Activated naive CD8-positive, alpha-beta T cell treated with anti-CD3 and anti-CD28 coated beads, Interleukin-2, amount 50 U/mL, for 16 hours (primary cell): ENCODE results near the gene TRIM3.

ENCODE experiments used
- DNase-seq: peaks from one replicate; pipeline ENCODE4 v3.0.0-alpha.2; 2020; ENCODE audit warnings: low read depth, low spot score

The TRIM3 gene

DNA sequence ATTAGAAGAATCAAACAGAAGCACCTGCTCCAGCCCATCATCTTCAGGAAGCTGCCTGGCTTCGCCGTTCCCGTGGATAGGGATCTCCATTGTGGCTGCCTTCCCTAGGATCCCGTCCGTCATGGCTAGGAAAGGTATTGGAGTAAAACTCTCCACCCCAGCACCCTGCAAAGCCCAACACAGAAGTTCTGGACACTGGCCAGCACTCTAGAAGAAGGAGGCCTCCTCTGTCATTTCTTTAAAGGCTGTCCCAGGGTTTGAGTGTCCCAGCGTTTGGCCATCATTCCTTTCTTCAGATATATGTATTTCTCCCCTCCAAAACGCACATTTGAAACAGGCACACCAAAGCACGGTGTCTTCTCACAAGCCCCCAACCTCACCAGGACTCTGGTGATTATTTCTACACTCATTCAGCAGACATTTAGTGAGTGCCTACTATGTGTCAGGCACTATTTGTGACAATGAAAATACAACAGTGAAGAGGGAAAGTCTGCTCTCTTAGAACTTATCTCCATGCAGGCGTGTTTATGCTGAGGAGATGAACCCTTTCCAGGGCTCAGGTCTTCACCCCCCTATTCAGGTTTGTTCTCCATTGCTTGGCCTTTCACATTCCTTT lies 6.7 kb upstream of the TRIM3 start:
- DNase-seq = no peak

DNA sequence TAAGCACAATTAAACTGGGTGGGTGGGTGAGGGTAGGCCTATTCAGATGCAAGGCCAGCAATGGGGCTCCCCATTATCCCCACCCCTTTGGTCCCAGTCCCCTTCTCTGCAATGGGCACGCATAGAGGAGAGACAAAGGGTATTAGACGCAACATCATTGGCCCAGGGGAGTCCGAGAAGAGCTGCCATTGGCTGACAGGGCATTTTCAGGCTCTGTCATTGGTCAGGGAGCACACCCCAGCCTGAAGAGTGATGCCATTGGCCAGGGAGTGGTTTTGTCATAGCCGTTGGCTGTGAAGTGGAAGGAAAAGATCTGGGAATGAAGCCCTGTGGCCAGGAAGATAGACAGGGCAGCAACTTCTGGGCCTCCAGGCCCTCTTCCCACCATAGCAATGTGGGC lies 2.8 kb upstream of the TRIM3 start:
- DNase-seq = no peak

DNA sequence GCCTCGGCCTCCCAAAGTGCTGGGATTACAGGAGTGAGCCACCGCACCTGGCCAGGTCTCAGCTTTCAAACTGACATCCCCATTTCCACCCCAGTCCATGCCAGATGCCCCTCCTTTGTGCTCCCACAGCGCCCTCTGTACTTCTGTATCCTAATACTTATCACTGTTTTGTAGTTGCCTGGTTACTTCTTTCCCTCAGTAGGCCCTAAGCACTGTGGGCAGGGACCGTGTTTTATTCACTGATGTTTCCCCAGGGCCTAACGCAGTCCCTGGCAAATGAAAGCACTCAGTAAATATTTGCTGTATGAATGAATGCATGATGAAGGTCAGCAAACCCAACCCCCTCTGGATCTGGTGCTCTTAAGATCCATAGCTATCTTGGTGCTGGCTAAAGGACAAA lies 2.2 kb upstream of the TRIM3 start:
- DNase-seq = no peak

DNA sequence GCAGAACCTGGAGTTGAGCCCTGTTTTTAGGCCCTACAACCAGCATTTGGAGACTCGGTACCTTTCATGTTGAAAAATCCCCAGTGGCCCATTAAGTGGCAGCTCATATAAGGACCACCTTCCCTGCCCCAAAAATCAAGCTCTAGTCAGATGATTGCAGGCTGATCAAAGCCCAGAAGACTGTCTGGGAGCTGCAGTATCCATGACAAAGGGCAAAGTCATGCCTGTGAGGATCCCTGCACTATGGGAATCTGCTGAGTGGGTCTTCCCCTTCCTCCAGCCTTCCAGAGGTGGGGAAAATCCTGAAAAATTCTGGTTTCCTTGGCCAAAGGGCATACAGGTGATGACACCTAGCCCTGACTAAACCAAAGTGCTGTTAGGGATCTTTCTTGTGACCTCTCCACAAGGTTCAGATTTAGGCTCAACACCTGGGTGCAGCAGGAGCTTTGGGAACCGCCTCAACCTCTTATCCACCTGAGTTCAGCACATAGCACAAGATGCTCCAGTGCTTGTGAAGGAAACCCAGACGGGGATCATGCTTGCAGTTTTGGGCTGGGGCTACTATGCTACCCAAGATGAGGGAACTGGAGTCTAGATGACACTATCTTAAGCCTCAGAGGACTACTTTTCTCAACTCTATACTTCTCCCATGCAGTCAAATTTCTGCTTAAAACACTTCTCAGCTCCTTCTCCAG lies 1.2 kb upstream of the TRIM3 start:
- DNase-seq = no peak

DNA sequence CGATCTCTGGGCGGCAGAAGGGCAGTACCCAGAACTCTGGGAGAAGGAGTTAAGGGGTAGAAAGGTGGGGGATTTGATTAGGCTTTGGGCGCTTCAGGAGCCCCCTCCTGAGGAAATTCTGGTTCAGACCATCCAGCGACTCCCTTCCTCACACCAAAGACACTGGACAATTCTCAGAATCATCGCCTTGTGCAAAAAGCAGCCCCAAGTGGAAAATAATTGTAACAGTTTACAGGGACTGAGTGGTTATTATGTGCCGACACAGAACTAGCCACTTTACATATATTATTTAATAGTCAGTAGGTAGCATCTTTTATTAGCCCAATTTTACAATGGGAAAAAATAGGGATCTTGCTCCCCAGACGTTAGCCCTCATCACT lies 662 bp upstream of the TRIM3 start:
- no peak for DNase-seq

DNA sequence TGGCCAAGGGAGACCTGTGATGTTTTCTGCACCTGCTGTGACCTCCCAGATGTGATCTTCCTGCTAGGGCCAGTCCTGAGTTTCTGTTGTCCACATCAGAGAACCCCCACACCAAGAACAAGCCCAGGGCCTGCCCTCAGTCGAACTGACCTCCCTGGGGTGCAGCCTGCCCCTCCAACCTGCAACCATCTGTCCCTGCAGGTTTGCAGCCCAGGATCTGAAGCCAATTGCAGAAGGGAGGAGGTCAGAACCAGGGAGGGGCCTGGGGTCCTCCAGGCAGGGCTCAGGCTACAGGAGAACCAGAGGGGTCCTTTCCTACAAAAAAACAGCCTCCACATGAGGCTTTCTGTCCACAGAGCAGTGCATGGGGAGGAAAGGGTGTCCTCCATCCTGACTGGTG lies 807 bp downstream of the TRIM3 start:
- no peak for DNase-seq

DNA sequence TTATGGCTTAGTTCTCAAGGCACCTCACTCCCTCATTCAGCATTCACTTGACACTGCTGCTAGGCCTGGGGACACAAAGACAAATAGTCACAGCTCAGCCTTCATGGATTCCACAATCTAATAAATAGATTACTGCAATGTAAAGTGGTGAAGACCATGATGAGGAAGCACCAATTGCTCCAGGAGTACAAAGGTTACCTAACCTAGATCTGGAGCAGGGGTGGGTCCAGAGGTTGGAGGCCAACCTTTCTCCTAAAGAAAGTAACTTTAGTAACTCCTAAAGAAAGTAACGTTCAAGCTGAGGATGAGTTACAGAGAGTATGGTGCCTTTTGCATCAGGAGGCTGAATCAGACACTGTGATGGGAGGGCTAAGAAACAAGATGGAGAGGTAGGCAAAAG lies 4.1 kb downstream of the TRIM3 start:
- no peak for DNase-seq

DNA sequence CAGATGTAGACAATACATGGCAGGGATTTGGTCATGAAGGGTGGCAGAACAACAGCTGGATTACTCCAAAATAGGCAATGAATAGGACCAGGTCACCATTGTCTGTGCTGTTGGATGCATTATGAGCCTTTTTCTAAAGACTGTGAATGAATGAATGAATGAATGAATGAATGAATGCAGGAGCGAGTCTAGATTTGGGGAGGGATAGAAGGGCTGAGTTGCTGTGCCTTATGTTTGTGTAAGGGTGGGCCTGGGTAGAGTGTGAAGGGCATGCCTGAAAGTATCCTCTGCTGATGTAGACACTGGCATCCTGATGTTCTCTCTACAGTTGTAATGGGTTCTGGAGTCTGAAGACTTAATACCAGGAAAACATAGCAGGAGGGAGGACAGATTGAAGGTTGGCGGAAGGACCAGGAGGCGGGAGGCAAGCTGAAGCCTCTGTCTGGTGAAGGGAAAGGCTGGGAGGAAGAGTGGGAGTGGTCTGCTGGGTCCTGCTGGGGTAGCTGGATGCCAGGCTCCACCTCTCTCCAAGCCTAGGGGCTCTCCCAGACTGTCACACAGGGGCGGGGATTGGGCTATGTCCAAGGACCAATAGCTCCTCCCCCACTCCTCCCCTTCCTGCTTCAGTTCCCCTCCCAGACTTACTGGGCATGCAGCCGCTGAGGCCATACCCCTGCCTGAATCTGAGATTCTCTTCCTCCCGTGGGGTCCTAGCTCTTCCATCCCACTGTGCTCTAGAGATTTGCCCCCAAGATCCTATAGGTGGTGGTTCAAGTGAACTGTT lies 4.8 kb downstream of the TRIM3 start:
- no peak for DNase-seq

DNA sequence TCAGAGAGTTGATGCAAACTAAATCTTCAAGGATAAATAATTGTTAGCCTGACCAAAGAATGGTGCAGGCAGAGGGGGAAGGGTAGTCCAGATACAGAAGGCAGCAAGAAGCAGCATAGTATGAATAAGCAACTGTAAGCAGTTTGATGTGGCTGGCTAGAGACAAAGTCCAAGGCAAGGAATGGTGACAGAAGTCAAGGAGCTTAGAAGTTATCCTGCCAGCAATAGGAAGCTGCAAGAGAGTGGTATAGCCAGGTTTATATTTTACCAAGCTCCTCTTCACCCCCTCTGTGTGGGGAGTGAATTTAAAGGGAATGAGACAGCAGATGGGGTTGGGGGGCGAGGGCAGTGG lies 14.7 kb downstream of the TRIM3 start:
- DNase-seq = no peak

DNA sequence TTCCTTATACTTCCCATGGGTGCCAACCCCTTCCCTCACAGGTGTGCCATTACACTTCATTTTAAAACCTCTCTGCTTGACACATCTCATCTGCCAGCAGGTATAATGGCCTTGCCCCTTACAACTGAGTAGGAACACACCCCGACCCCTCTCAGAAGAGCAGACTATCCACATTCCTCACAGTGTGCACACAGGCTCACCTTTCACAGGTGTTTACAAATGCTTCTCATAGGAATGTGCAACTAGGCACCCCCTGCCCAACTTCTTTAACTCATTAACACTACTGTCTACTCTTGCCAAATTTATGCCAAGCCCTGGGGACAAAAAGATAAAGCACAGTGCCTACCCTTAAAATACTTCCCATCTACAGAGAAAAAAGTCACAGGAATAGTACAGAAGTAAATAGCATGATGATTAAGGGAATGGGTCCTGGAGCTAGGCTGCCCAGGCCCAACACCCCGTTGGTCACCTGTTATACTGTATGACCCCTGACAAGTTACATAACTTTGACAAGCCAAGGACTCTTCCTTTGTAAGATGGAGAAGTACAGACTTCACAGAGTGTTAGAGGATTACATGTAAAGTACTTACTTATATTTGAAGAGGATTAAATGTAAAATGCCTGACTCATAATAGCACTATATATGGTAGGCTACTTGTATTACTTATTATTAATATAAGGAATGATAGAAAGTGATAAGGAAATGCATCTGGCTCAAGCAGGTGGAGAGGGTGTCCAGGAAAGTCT lies 15.2 kb downstream of the TRIM3 start:
- DNase-seq = no peak

DNA sequence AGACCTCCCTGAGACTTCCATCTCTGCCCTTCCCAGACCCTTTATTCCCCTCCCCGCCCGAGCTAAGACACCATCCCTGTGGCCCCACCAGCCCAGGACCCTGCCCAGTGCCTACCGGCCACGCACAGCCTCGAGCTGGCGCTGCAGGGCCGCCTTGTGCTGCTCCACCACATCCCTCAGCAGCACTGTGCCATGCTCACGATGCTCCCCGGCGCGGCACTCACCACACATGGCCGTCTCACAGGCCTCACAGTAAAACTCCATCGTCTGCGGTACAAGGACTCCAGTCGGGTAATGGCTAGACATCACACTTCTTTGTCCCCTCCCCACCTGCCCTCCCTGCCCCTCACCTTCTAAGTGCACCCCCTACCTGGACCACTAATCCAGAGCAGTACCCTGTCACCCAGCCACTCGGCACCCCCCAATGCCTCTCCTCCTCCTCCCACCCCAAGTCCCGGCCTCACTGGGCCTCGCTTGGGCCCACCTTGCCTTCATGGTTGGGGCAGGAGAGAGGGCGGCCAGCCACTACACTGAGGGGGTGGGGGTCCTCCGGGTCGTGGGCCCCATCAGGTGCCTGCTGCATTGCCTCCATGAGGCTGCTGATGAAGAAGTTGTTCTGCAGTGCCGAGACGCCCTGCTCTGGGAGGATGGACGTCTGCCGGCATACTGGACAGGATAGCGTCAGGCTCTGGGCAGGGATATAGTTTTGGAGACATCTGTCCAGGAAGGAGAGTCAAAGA lies 16.0 kb downstream of the TRIM3 start:
- DNase-seq = no peak

DNA sequence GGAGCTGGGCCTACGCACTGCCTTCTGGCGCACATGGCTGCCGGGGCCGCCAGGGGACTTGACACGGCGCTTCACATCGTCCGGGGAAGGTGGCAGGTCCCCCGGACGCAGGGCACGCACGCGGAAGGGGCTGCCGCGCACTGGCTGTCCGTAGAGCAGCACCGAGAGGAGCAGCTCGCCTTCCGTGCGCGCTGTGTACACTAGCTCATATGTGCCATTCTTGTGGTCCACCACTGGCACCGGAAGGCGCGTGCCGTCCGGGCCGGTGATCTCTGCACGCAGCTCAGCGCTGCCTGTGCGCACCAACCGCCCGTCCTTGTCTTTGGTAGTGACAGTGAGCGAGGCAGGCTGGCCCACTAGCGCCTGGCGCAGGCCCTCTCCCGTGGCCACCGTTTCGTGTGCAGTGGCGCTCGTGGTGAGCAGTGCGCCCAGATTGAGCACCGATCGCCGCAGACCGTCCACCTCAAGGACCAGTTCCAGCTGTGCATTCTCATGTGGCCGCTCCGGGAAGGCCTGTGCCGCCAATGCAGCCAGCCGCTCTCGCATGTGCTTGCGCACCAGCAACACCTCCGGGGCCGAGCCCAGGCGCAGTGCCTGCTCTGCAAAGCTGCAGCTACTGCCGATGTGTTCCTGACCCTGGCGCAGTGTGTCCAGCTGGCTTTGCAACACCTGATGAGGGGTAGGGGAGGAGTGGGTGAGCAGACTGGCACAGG lies 17.2 kb downstream of the TRIM3 start:
- DNase-seq = no peak

DNA sequence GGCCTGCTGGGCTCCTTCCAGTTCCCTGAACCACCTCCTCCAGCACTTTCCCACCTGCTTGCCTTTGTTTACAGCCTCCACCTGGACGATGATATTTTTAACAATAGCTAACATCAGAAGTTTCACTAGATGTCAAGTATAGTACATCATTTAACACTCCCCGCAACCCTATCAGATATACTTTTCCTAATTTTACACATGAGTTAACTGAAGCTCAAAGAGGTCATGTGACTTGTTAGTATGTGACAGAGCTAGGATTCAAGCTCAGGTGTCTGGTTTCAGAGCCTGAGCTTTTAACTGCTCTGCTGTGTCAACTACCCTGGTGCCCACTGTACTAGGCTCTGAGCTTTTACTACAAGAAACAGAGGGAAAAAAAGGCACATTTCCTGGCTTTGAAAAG lies 18.7 kb downstream of the TRIM3 start:
- no peak for DNase-seq

DNA sequence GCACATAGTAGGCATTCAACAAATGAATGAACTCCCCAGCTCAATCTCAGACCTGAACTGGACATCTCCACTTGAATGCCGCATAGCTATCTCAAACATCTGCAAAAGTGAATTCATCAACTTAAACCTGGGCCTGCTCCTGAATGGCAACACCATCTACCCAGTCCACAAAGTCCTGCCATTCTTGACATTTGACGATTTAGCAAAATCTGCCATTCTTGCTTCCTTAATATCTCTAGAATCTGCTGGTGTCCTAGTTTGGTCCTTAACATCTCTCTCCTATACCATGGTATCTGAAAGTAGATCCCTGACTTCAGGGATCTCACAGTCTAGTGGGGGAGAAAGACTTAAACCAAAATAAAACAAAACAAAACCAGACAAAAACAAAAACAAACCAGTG lies 20.6 kb downstream of the TRIM3 start:
- DNase-seq = no peak

DNA sequence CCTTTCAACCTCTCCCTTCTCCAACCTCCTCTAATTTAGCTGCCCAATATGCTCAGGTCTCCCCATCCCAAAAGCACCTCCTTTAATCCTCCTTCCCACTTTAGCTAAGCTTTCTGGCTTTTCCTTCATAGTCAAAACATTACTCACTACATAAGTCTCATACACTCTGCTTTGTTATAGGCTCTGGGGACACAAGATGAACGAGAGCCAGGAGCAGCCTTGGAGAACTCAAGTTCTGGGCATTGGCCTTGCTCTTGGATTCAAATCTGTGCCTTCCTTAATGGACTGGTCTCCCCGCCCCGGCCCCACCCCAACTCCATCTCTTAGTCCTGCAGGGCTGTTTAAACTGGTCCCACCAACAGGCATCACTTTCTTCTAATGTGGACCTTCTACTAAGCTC lies 21.5 kb downstream of the TRIM3 start:
- no peak for DNase-seq

DNA sequence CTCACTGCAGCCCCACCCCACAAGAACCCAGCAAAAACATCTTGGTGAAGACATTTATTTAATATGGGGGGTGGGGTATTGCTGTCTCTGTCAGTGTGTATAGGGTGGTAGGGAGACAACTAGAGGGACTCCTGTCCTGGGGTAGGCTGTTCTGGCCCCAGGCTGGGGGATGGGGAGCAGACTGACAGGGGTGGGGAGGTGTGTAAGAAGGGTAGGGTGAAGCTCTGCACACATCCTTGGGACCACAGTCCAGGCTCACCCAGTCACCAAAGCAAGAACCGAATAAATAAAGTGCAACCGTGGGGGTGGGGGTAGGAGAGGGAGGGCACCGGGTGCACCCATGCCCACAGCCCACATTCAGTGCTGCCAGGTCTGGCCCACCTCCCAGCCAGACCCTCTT lies 25.2 kb downstream of the TRIM3 start:
- no peak for DNase-seq

DNA sequence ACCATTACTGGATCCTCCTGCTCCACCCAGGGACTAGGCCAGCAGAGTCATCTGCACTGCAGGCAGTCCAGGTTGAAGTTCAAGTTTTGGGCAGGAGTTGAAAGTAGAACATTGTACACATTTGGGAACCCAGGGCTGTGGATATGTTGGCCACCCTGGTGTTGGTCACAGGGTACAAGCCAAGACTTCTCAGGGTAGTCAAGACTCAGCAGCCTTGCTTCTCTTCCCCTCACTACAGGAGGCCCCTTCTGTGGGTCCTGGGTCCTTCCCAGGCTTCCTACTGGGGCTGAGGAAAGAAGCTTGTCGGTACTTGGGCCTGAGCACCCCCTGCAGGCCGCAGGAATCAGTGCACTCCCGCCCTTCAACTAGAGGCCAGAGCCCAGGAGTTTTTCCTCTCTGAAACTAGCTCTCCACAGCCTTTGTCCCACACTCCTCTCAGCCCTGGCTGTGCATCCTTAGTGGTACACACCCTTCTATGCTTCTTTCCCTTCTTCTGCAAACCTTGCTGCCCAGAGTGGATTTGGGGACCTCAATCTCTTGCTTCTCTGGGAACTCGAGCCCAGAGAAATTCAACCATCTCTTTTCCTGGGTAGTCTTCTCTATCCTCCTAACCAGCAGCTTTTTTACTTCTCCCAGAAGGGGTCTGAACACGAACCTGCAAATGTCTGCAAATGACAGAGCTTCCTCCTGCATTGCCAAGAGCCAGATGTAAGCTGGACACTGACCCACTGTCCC lies 30.3 kb downstream of the TRIM3 start:
- DNase-seq = no peak

DNA sequence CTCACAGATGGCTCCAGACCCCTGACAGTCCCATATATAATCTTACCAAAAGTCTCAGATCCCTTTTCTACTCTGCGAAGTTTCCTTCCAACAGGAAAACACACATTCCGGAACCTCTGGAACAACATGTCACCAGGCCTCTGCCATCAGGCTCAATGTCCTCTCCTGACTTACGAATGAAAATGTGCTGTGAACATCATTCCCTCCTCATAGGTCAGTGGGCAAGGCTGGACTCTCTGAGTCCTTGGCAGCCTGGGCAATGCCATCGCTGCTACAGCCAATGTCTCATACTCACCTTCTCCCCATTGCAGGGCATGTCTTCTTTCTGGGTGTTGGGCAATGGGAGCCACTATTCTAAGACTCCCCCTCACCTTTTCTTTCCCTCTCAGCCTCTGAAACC lies 31.3 kb downstream of the TRIM3 start:
- DNase-seq = no peak

DNA sequence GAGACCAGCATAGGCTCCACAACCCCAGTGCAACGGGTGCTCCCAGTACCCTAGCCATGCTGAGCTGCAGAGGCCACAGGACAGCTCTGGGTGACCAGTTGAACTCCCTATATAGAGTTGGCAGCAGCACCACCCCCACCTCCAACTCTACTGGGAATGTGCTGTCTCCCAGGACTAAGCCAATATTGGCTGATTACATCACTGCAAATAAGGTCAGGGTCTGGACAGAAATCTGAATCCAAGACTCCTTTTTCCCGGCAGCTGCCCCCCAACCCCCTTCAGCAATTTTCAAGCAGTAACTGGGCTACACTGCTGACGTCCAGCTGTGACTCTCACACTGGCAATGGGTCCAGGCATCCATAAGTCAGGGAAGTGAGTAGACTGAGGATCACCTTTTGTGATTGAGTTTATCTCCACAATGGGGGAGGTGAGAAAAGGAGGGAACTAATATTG lies 32.8 kb downstream of the TRIM3 start, which contains the start of gene HPX:
TSS of gene HPX (minus strand) at position 82 of the 453 bp plus-strand sequence. CDS start at position 58, 24 bp downstream.
- no peak for DNase-seq

DNA sequence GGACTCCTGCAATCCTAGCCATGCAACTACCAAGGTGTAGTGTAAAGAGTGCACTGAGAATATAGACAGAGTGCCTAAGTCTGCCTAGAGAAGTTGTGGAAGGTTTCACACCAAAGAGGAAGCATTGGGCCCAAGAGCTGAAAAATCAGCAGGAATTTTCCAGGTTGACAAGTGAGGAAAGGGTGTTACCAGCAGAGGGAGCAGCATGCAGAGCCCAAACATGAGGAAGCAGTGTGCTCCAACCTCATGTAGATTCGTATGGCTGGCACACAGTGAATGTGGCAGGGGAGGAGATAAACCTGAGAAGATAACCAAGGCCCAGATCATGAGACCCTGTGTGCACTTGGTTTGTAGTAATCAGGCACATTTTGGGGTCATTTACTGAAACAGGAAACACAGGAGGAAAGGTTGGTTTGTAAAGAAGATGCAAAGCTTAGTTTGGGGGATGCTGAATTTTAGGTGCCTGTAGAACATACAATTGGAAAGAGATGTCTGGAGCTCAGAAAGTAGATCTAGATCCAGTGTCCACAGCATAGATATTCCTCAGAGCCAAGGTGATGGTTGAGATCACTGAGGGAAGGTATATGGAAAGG lies 34.7 kb downstream of the TRIM3 start:
- DNase-seq = no peak
